KMS-11 (cell line): Measurements from ENCODE around the gene IST1.

Source experiments
- H2AFZ ChIP-seq: fragments of 200-600 bp; sonication (generic); 2 replicates; pipeline ENCODE4 v1.6.1; 2016; ENCODE audit warnings: antibody characterized with exemption, mixed run types, low read depth
- H3K27ac ChIP-seq: fragments of 200-600 bp; sonication (generic); 2 replicates; pipeline ENCODE4 v1.6.1; 2016; ENCODE audit warnings: mild to moderate bottlenecking, mixed run types
- H3K27me3 ChIP-seq: fragments of 200-600 bp; sonication (generic); 2 replicates; pipeline ENCODE4 v1.6.1; 2017; ENCODE audit warnings: mild to moderate bottlenecking, low read depth, mixed run types, moderate library complexity; ENCODE audit not compliant: insufficient read depth
- H3K36me3 ChIP-seq: fragments of 200-600 bp; sonication (generic); 2 replicates; pipeline ENCODE4 v1.6.1; 2017; ENCODE audit warnings: mild to moderate bottlenecking, mixed run types; ENCODE audit not compliant: insufficient read depth
- H3K4me1 ChIP-seq: fragments of 200-600 bp; sonication (generic); 2 replicates; pipeline ENCODE4 v1.6.1; 2016; ENCODE audit warnings: mild to moderate bottlenecking, low read depth, mixed run types; ENCODE audit not compliant: poor library complexity, severe bottlenecking
- H3K4me2 ChIP-seq: fragments of 200-600 bp; sonication (generic); 2 replicates; pipeline ENCODE4 v1.7.0; 2016; ENCODE audit warnings: mild to moderate bottlenecking, mixed run types
- H3K4me3 ChIP-seq: fragments of 200-600 bp; sonication (generic); IDR thresholded peaks from 2 replicates; pipeline ENCODE4 v1.6.1; 2017; ENCODE audit warnings: low read depth, low read length, mixed read lengths; ENCODE audit not compliant: insufficient read depth
- H3K79me2 ChIP-seq: fragments of 200-600 bp; sonication (generic); 2 replicates; pipeline ENCODE4 v1.6.1; 2016; ENCODE audit warnings: low read depth, mixed run types; ENCODE audit not compliant: insufficient read depth
- H3K9ac ChIP-seq: fragments of 200-600 bp; sonication (generic); 2 replicates; pipeline ENCODE4 v1.6.1; 2016; ENCODE audit warnings: mild to moderate bottlenecking, mixed run types
- H4K20me1 ChIP-seq: fragments of 200-600 bp; sonication (generic); 2 replicates; pipeline ENCODE4 v1.6.1; 2016; ENCODE audit warnings: mild to moderate bottlenecking, mixed run types; ENCODE audit not compliant: insufficient read depth
- TF ChIP-seq, protein P1 (sequence below): fragments of 200-600 bp; sonication (generic); conservative IDR thresholded peaks from 2 replicates; pipeline ENCODE4 v1.6.1; 2017; ENCODE audit warnings: low read depth, mild to moderate bottlenecking, antibody characterized with exemption, low read length, moderate library complexity, mixed read lengths

The IST1 gene

GRCh38 chr16:71927787-71928186, 32.5 kb downstream of the IST1 start:
- TF ChIP-seq, protein P1, sequence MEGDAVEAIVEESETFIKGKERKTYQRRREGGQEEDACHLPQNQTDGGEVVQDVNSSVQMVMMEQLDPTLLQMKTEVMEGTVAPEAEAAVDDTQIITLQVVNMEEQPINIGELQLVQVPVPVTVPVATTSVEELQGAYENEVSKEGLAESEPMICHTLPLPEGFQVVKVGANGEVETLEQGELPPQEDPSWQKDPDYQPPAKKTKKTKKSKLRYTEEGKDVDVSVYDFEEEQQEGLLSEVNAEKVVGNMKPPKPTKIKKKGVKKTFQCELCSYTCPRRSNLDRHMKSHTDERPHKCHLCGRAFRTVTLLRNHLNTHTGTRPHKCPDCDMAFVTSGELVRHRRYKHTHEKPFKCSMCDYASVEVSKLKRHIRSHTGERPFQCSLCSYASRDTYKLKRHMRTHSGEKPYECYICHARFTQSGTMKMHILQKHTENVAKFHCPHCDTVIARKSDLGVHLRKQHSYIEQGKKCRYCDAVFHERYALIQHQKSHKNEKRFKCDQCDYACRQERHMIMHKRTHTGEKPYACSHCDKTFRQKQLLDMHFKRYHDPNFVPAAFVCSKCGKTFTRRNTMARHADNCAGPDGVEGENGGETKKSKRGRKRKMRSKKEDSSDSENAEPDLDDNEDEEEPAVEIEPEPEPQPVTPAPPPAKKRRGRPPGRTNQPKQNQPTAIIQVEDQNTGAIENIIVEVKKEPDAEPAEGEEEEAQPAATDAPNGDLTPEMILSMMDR = no peak
- Histone ChIP-seq H3K27me3 (no peaks in the 10 kb centered on the region), H3K9ac (no peak overlapping the region), H3K79me2 (0 out of 2 replicates have a peak, but pooled peaks cover 4% of the 10 kb centered on the region), H3K4me3 (no peak overlapping the region), H2AFZ (no peak overlapping the region), H3K4me2 (no peak overlapping the region), H4K20me1 (no peaks in the 10 kb centered on the region), H3K4me1 (peaks cover 20% of the 10 kb centered on the region), H3K27ac (no peak overlapping the region), H3K36me3 (peaks cover 14% of the 10 kb centered on the region; the same call in 1 of the 2 replicates)

DNA sequence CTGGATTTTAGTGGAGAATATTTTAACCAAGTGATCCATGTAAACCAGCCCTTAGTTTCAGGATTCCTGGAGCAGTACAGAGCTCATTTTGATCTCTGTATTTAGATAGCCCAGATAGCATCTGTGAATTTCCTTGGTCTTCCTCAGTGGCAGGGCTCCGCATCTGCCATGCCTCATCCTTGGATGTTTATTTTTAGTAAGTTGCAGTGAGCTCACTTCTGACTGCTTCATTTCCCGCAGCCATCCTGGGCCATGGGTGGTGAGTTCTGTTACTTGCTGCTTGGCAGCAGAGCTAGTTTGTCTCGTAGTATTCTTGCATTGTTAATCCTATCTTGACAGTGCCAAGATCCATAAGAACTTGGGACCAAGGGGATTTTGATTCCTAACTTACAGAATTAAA, 33.7 kb downstream of the IST1 start:
- Histone ChIP-seq H3K36me3 (peaks cover 7% of the 10 kb centered on the region; the same call in 1 of the 2 replicates), H3K4me1 (peaks cover 24% of the 10 kb centered on the region), H3K79me2 (0 out of 2 replicates have a peak, but pooled peaks cover 4% of the 10 kb centered on the region), H3K27me3 (no peaks in the 10 kb centered on the region), H2AFZ (no peak overlapping the region), H3K27ac (no peak overlapping the region), H3K4me3 (no peak overlapping the region), H3K4me2 (no peak overlapping the region), H3K9ac (no peak overlapping the region), H4K20me1 (no peaks in the 10 kb centered on the region)
- TF ChIP-seq, protein P1 = no peak

DNA sequence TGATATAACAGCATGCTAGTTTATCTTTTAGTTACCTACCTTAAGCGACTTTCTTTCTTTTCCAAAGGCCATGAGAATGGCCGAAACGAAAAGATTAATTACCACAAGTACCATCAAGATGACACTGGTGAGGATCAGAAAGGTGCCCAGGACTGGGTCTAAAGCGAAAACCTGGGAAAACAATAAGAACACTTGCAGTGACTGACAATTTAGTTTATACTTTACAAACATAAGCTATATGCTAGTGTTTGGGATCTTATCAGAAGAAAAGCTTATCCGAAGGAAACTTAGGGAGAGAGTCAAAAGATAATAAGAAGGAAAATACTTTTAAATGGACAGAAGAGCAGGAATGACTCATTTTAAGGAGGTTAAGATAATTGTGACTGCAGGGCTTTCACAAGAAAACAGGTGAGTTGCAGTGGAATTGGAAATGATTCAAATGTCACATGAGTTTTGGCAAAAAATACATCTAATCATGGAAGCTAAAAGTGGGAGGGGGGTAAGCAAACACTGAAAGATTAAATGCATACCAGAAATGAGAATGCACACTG, 34.8 kb downstream of the IST1 start:
- no peaks in the 10 kb centered on the region for H4K20me1 ChIP-seq
- H3K27ac ChIP-seq = no peak overlapping the region
- no peaks in the 10 kb centered on the region for H3K27me3 ChIP-seq
- 0 out of 2 replicates have a peak, but pooled peaks cover 4% of the 10 kb centered on the region for H3K79me2 ChIP-seq
- H3K4me3 ChIP-seq = no peak overlapping the region
- no peak overlapping the region for H3K4me2 ChIP-seq
- H3K36me3 ChIP-seq = no peaks in the 10 kb centered on the region
- H2AFZ ChIP-seq = no peak overlapping the region
- TF ChIP-seq, protein P1 = no peak
- peaks cover 24% of the 10 kb centered on the region for H3K4me1 ChIP-seq
- H3K9ac ChIP-seq = no peak overlapping the region

GRCh38 chr16:71931001-71931400, 35.7 kb downstream of the IST1 start:
- Histone ChIP-seq H2AFZ (no peak overlapping the region), H3K4me1 (peaks cover 22% of the 10 kb centered on the region), H3K27ac (no peak overlapping the region), H3K4me3 (no peak overlapping the region), H3K79me2 (0 out of 2 replicates have a peak, but pooled peaks cover 4% of the 10 kb centered on the region), H3K36me3 (no peaks in the 10 kb centered on the region), H3K27me3 (no peaks in the 10 kb centered on the region), H3K4me2 (no peak overlapping the region), H4K20me1 (no peaks in the 10 kb centered on the region), H3K9ac (no peak overlapping the region)
- TF ChIP-seq, protein P1 = no peak
